SK-N-SH treated with all-trans-retinoic acid at 6 μM for 48 hours (cell line): ENCODE data around the gene FAXDC2.

Experiments used
- ARNTL ChIP-seq: fragments of 450-650 bp; formaldehyde crosslinking; IDR thresholded peaks from 2 replicates; pipeline ENCODE4 v1.5.0; 2020; ENCODE audit warnings: low read depth, mild to moderate bottlenecking, moderate library complexity, borderline replicate concordance
- BACH2 ChIP-seq: fragments of 250-450 bp; sonication (Bioruptor Pico); IDR thresholded peaks from 2 replicates; pipeline ENCODE4 v1.9.0; 2021; ENCODE audit warnings: mild to moderate bottlenecking, borderline replicate concordance
- CSDC2 ChIP-seq: fragments of 250-450 bp; sonication (Bioruptor Pico); IDR thresholded peaks from 2 replicates; pipeline ENCODE4 v1.5.0; 2020; ENCODE audit warnings: mild to moderate bottlenecking, moderate library complexity
- GLIS3 ChIP-seq: fragments of 250-450 bp; sonication (Bioruptor Pico); IDR thresholded peaks from 2 replicates; pipeline ENCODE4 v1.5.0; 2020; ENCODE audit warnings: mild to moderate bottlenecking, moderate library complexity
- PATZ1 ChIP-seq: fragments of 250-450 bp; sonication (Bioruptor Pico); IDR thresholded peaks from 2 replicates; pipeline ENCODE4 v1.8.0; 2020; ENCODE audit warnings: mild to moderate bottlenecking, moderate library complexity, borderline replicate concordance
- POU6F1 ChIP-seq: fragments of 250-450 bp; sonication (Bioruptor Pico); IDR thresholded peaks from 2 replicates; pipeline ENCODE4 v1.8.0; 2021; ENCODE audit warnings: low read depth, mild to moderate bottlenecking, moderate library complexity, borderline replicate concordance
- ZC3H10 ChIP-seq: fragments of 250-450 bp; sonication (Bioruptor Pico); IDR thresholded peaks from 2 replicates; pipeline ENCODE4 v1.5.1; 2021; ENCODE audit warnings: mild to moderate bottlenecking, moderate library complexity
- ZFP30 ChIP-seq: fragments of 450-650 bp; formaldehyde crosslinking; IDR thresholded peaks from 2 replicates; pipeline ENCODE4 v1.5.0; 2022; ENCODE audit warnings: mild to moderate bottlenecking, moderate library complexity
- ZNF565 ChIP-seq: fragments of 450-650 bp; formaldehyde crosslinking; conservative IDR thresholded peaks from 2 replicates; pipeline ENCODE4 v1.5.0; 2020; ENCODE audit warnings: low read depth, mild to moderate bottlenecking, moderate library complexity

- TF ChIP-seq CSDC2 (no peak), ZNF565 (CRISPR knock-in tag) (no peak), POU6F1 (CRISPR knock-in tag) (no peak), PATZ1 (CRISPR knock-in tag) (no peak), ZFP30 (no peak), ARNTL (CRISPR knock-in tag) (no peak), GLIS3 (CRISPR knock-in tag) (no peak), ZC3H10 (CRISPR knock-in tag) (no peak), BACH2 (CRISPR knock-in tag) (no peak)
Measured at GRCh38 chr5:154806176-154806575, 44.2 kb downstream of the FAXDC2 start.
